ENCODE results near the gene TUBGCP3.

Gene TUBGCP3

GRCh38 chr13:112452380-112453206, 135.4 kb downstream of the TUBGCP3 start:
- DNase-seq (ENCODE audit: low read depth), result no peak

GRCh38 chr13:112451512-112452379, 136.2 kb downstream of the TUBGCP3 start:
- DNase-seq (ENCODE audit: low read depth), result no peak

- DNase-seq (ENCODE audit: low read depth), result no peak
These were observed 137.1 kb downstream of the TUBGCP3 start for GRCh38 chr13:112450904-112451240.

GRCh38 chr13:112450118-112450903, 137.6 kb downstream of the TUBGCP3 start:
- no peak for DNase-seq (ENCODE audit: low read depth)

GRCh38 chr13:112449545-112449930, 138.4 kb downstream of the TUBGCP3 start:
- DNase-seq (ENCODE audit: low read depth), result no peak

GRCh38 chr13:112448621-112449544, 139.1 kb downstream of the TUBGCP3 start:
- no peak for DNase-seq (ENCODE audit: low read depth)

- DNase-seq (ENCODE audit: low read depth), result no peak
These were observed 140.0 kb downstream of the TUBGCP3 start for GRCh38 chr13:112447761-112448603.

- no peak for DNase-seq (ENCODE audit: low read depth)
These were observed 140.6 kb downstream of the TUBGCP3 start for GRCh38 chr13:112447306-112447705.

- DNase-seq (ENCODE audit: low read depth), result no peak
These were observed 141.1 kb downstream of the TUBGCP3 start for GRCh38 chr13:112446867-112447266.

GRCh38 chr13:112446347-112446861, 141.5 kb downstream of the TUBGCP3 start:
- DNase-seq (ENCODE audit: low read depth), result no peak

- DNase-seq (ENCODE audit: low read depth), result no peak
These were observed 142.3 kb downstream of the TUBGCP3 start for GRCh38 chr13:112445411-112446271.

GRCh38 chr13:112444416-112445399, 143.2 kb downstream of the TUBGCP3 start:
- DNase-seq (ENCODE audit: low read depth), result no peak

GRCh38 chr13:112443995-112444311, 144.0 kb downstream of the TUBGCP3 start:
- DNase-seq (ENCODE audit: low read depth), result peak; percentile 20

- DNase-seq (ENCODE audit: low read depth), result no peak
These were observed 144.6 kb downstream of the TUBGCP3 start for GRCh38 chr13:112443191-112443994.

- no peak for DNase-seq (ENCODE audit: low read depth)
These were observed 145.4 kb downstream of the TUBGCP3 start for GRCh38 chr13:112442483-112443090.

- DNase-seq (ENCODE audit: low read depth), result no peak
These were observed 146.1 kb downstream of the TUBGCP3 start for GRCh38 chr13:112441779-112442310.

All from stimulated activated CD8-positive, alpha-beta memory T cell treated with anti-CD3 and anti-CD28 coated beads, Interleukin-7, amount 100 ng/mL, for 24 hours (primary cell).